Occipital lobe (tissue), 2 donors: Measurements from ENCODE around the gene PPARD. TPM values are rescaled to one million over a fixed set of nuclear protein-coding genes. Genes with fewer than 3 reads are reported as not detected.
A peak's percentile ranks its signal among the peaks of the same experiment; 100 is the strongest.

ENCODE experiments used
- DNase-seq: peaks from one replicate; lab custom pipeline; 2025; lab: John Stamatoyannopoulos, UW
- total RNA-seq: library from RNA; depleted of rRNA; stranded (reverse); fragments of >200 nt; gene quantifications from one replicate; pipeline ENCODE4 v1.2.3, GENCODE V29; 2014

Gene PPARD
- total RNA-seq, 1 donor from 2014 or later = 2.2 TPM

DNA sequence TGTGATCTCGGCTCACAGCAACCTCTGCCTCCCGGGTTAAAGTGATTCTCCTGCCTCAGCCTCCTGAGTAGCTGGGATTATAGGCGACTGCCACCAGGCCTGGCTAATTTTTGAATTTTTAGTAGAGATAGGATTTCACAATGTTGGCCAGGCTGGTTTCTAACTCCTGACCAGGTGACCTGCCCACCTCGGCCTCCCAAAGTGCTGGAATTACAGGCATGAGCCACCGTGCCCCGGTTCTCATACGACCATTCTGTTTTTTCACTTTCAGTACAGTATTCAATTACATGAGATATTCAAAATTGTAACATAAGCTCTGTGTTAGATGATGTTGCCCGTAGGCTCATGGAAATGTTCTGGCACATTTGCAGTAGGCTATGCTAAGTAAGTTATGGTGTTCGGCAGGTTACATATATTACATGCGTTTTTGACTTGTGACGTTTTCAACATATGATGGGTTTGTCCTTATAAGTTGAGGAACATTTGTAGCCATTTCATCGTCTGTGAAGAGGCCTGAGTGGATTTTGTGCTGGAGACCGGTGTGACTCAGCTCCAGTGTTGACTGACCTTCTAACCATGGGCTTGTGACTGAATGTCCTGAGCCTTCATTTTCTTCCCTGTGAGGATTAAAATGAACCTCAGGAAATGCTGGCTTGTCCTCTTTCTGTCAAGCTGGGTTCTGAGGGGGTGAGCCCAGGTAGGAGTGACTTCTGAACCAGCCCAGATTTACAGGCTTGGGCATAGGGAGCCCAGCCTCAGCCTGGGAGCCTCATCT lies 12.2 kb downstream of the PPARD start:
- no peak for DNase-seq

DNA sequence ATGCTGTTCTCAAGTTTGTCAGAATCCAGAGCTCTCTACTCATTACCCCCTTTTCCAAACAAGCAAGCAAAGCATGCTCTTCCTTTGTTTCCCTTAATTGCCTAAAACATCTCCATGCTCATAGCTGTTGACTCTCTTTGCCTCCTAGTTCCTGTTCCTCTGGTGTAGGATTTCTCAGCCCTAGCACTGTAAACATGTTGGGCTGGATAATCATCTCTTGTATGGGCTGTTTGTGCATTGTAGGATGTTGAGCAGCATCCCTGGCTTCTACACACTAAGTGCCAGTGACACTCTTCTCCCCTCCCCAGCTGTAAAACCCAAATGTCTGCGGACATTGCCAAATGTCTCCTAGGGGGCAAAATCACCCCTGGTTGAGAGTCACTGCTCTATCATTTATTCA lies 14.0 kb downstream of the PPARD start:
- no peak for DNase-seq

DNA sequence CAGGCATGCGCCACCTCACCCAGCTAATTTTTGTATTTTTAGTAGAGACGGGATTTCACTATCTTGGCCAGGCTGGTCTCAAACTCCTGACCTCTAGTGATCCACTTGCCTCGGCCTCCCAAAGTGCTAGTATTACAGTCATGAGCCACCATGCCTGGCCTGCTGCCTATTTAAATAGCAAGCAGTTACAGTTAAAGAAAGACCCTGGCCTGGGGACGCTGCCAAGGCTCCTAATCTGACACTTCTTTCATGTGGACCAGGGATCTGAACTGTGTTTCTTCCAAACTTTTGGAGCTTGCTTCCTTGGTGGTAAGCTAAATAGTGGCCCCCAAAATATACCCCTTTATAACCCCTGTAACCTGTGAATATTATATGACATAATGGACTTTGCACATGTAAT lies 15.3 kb downstream of the PPARD start:
- no peak for DNase-seq

DNA sequence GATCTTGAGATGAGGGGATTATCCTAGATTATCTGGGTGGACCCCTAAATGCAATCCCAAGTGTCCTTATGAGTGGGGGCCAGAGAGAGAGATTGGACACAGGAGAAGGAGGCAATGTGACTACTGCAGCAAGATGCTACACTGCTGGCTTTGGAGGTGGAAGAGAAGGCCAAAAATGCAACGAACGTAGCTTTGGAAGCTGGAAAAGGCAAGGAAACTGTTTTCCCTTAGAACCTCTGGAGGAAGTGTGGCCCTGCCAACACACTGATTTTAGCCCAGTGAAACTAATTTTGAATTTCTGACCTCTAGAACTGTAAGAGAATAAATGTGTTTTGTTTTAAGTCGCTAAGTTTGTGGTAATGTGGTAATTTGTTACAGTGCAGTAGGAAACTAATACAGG lies 15.7 kb downstream of the PPARD start:
- DNase-seq = no peak

DNA sequence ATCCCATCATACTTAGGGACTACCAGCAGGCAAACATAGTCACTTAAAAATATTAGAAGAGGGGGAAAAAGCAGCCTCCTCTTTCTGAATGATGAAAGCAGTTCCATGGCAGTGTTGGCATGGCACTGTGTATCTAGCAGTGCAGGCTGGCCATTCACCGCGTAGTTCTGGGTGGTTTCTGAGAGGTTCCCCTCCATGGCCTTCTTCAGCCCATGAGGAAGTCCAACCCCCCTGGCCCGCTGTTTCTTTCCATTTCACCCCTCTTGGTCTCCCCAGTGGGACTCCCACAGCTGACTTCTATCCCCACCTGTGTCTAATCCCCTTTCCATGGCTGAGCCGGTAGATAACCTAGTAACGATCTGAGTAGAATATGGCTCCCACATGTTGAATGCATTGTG lies 17.0 kb downstream of the PPARD start:
- no peak for DNase-seq

DNA sequence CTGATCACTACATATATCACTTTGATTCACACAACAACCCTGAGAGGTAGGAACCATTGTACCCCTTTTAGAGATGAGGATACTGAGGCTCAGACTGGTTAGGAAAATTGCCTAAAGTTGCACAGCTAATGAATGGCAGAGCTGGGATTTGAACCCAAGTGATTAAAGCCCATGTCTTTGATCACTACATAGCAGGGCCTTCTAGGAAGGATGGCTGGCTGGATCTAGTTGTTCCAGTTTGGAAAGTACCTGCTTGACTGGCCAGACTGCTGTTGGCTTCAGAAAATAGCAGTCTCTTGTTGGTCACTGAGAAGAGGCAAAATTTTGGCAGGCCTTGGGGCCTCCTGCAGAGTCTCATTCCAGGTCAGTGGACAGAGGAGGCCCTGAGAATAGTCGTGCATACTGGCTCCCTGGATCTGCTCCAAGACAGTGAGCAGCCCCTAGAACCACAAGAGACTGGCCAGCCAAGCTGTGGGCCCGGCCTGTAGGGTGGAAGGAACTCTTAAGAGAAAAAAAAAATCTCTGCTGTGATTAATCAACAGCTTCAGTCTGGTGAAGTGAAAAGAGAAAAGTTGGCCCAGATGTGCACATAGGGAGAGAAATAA lies 17.5 kb downstream of the PPARD start:
- DNase-seq = no peak

DNA sequence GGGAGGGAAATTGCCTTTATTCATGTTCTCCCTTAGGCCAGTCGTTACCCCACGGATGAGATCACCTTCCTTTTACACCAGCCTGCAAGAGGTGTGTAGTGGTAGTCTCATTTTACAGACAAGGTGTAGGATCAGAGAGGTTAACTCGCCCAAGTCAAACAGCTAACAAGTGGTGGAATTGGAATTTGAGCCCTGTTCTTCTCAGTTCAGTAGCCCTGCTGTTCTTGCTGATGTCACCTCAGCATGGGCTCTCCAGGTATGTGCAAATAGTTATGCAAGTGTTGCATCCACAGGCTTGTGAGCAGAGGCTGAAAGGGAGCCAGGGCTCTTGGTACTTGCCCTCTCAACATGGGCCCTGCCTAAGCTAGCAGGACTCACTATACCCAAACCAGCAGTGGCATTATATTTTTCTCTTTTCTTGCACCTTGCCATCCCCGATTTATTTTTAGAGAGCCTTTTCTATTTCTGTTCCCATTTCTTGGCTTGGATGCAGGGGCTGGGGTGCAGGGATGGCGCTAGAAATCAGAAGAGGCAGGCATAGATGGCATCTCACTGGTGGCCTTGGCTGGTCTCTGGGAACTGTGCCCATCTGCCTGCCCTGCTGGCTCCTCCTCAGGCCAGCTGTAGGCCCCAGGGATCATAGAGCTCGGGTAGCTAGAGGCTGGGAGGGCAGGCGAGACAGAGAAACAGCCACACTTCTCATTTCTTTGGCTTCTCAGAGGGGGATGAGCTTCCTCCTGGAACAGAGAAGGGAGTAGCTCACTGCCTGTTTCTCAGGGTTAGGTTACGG lies 18.2 kb downstream of the PPARD start:
- peak; percentile 59 for DNase-seq

DNA sequence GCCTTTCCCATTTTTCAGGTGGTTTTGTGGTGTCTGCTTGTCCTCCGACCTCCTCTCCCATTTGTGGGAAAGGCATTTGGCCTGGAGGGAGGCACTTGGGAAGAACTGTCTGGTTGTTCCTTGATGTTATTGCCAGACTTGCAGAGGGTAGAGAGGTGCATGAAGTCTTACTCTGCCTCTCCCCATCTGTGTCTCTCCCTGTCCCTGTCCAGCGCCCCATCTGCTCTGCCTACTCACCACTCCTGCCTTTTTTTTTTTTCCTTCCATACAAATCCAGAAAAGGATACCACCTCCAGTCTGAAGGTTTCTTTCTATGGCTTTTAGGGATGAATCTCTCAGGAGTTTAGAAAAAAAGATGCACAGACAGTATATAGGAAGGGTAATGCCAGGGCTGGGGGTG lies 19.8 kb downstream of the PPARD start:
- no peak for DNase-seq

DNA sequence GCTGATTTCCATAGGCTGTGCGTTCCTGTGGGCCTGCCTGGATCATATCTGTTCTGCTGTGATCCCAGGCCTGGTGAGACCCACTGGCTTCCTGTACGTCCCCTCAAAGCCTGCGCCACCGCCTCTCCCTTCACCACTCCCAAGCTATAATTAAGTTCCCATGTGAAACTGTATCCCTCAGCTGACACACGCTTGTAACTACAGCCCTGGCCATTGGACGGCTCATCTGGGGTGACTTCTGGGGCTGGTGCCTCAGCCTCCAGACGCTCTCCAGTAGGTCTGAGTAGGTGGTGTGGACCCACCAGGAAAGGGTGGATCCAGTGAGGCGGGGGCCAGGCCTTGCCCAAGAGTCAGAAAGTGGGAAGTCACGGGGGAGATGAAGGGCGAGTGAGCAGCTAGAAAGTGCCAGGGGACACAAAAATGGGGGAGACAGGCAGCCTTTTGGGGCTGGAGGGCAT lies 21.0 kb downstream of the PPARD start:
- no peak for DNase-seq

DNA sequence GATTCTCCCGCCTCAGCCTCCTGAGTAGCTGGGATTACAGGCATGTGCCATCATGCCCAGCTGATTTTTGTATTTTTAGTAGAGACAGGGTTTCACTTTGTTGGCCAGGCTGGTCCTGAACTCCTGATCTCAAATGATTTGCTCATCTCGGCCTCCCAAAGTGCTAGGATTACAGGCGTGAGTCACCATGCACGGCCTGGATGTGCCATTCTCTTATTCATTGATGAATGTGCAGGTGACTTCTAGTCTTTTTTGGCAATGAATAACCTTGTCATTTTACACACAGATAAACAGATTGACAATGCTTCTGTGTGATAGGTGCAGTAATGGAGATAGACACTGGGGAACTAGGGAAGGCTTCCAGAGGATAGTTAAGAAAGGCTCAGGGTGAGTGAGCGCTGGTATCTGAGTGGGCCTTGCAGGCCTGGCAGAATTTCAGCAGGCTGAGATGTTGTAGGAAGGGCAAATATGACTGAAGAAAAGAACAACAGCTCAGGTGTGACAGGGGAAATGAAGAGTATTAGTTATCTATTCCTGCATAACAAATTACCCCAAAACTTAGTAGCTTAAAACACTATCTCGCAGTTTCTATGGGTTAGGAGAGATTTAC lies 23.3 kb downstream of the PPARD start:
- DNase-seq = no peak

DNA sequence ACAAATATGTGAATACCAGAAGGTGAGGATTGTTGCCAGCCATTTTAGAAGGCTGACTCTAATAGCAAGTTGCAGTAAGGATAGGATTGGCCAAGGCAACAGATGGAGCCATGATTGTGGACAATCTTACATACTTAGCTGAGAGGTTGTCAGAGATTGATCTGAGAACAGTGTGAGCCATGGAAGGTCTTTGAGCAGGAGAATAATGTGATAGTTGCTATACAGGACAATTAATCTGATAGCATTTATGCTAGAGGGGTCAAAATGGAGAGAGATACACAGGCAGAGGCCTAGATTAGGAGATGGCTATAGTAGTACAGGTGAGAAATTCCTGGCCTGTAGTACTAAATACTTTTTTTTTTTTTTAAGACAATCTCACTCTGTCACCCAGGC lies 23.8 kb downstream of the PPARD start:
- DNase-seq = no peak

DNA sequence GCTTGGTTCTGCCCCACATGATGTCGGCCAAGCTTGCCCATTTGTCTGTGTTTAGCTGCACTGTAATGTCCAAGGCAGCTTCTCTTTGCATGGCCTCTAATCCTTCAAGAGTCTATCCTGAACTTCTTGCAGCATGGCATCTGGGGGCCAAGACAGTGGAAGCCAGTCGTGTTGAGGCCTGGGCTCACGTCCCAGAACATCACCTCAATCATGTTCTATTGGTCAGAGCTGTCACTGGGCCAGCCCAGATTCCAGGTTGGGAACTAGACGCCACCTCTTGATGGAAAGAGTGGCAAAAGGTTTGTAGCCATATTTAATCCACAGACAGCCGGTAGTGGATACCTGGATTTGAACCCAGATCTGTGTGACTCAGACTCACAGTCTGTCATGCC lies 25.3 kb downstream of the PPARD start:
- no peak for DNase-seq

DNA sequence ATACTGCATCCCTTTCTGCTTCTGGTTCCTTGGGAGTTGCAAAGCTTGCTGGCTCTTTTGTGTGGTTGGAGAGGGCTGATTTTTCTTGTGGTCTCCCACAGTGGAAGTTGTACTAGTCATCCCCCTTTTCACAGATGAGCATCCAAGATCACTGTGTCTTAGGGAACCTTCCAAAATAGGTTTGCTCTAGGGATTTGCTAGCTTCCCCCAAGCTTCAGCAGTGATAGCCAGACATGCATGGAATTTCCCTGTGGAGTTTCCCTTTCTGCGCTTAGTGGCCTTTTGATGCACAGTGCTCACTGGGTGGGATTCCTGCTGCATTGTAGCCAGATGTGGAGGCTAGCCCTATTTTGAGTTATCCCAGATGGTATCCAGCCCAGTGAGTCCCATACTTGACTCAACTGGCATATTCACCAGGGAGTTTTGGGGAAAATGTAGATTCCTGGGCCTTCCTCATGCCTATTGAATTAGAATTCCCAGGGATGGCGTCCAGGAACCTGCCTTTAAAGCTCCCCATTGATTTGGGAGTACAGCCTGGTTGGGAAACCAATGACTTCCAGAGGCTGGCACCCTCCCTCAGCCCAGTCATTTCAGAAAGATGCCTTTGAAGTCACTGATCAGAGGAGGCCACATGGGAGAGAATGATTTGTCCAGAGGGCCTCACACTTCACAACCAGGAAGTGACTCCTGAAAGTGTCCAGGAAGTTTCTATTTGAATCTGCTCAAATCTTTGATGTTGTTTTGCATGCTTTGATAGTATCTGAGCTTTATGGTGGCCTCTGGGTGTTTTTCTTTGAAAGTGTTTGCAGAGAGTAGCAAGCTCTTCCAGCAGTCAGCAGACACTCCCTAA lies 25.9 kb downstream of the PPARD start:
- no peak for DNase-seq

DNA sequence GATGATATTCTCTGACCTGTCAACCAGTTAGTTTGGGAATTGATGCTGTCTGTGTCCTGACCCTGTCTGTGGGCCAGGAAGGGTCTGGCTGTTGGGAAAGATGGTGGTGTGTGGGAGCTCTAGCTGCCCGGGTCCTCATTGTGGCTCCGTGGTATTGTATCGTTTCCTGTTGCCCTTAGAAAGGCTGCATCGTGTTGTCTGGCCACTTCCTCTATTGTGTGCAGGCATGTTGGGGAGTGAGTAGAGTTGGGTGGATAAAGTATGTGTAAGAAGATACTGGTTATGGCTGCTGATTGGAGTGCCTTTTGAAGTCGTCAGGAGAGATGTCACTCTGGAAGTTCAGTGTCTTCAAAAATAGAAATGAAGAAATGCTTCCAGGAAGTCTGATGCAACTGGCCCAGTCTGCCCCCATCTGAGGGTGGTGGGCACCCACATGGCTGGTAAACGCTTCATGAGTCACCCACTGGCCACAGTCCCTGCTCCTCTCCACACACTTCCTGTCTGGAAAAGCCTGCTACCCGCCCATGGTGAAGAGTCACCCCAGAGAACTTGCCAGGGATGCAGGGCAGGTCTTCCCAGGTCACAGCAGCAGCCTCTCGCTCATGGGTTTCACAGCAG lies 27.9 kb downstream of the PPARD start:
- peak; percentile 41 for DNase-seq

DNA sequence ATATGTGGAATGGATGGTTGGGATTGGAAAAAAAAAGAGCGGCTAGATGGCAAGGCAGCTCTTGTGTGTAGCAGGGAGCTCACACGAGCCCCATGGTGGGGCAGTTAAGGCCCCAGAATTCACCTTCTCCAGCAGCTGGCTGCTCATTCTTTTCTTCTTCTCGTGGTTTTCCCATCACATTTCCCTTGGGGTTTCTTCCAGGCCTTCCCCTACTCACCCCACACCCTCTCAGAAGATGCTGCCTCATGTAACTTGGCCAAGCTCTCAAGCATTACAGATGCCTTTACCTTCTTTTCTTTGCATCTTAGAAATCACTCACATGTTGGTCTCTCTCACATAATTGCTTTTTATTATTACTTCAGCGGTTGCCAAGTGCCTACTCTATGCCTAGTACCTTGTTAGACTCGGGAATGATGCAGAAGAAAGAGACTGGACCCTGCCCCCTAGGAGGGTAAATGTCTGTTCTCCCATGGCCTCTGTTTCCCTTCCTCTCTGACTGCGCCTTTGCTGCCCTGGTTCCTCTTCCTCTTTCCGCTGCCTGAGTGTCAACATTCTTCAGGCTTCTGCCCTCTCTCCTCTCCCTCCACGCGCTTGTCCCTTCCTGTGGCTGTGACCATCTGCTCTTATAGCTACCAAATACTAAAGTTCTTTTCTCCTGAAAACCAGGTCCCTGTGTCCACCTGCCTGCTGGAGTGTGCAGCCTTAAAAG lies 28.6 kb downstream of the PPARD start:
- no peak for DNase-seq

DNA sequence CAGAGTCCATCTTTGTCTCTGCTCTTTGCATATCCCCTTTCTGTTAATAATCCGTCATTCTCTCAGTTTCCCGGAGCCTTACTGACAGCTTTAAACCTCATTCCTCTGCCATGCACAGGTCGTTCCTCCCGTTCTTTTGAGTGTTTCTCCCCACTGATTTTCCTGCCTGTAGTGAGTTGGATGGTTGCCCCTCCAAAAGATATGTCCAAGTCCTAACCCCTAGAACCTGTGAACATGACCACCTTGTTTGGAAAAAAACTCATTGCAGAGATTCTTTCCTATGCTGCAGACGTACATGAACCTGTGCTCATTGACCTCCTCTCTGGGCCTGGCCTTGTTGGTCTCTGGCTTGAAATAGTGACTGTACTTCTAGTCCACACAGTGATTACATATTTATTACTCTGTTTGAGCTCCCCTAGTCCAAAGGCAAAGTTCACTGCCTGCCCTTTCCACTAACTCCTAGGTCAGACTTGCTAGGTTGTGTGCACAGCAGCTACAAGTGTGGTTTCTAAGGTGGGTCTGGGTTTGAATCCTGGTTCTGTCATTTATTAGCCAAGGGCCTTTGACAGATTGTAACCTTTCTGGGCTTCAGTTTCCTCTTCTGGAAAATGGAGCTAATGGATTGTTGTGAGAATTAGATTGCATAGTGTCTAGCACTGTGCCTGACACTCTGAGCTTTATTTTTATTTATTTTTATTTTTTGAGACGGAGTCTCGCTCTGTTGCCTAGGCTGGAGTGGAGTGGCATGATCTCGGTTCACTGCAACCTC lies 29.3 kb downstream of the PPARD start:
- no peak for DNase-seq

DNA sequence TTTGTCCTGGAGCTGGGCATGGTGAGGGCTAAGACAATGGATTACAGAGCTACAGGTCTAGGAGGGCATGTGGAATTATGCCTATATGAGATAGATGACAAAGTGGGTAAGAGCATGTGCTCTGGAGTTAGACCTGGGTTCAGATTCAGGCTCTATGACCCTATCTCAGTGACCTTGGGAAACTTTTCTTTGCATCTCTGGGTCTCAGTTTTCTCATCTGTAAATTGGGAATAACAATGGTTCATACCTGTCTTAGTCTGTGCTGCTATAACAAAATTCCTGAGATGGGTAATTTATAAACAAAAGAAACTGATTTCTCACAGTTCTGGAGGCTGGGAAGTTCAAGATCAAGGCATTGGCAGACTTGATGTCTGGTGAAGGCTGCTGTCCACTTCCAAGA lies 30.3 kb downstream of the PPARD start:
- no peak for DNase-seq

DNA sequence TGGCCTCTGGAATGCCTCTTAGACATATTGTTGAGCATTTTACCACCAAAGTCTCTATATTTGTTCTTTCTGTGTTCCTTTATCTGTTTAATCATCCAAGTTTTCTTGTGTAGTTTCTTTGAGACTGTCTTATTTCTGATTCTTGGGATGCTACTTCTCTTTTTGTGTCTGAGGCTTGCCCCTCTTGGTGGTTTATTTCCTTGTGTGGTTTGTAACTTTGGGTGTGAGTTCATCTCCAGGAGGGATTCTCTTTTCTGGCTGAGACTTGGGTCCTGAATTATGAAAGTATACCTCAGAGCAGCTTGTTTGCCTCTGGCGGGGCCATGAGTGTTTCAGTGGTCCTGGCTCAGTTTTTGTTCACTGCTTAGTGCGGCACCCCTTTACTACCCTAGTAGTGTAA lies 33.9 kb downstream of the PPARD start:
- no peak for DNase-seq

DNA sequence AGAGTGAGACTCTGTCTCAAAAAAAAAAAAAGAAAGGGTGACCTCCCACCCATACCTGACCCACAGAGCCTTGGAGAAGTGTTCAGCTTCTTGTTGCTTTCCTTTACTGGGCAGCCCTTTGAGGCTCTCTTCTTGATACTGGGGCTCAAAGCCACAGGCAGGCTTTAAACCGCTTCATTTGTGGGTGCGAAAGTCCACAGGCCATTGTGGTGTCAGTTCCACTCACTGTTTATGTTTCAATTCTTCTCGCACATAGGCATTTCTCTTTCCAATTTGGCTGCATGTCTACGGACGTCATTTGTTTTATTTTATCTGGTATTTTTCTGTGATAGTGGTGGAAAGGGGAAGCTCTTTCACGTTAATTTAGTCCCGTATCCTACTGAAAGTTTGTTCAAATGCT lies 34.6 kb downstream of the PPARD start:
- DNase-seq = no peak
